Measurements from ENCODE around the gene EGLN1.
"Not testable (repeated sequence)": the region's sequence is repeated elsewhere in the genome, so short reads cannot be mapped to it uniquely, and the experiment has no call there.

DNA sequence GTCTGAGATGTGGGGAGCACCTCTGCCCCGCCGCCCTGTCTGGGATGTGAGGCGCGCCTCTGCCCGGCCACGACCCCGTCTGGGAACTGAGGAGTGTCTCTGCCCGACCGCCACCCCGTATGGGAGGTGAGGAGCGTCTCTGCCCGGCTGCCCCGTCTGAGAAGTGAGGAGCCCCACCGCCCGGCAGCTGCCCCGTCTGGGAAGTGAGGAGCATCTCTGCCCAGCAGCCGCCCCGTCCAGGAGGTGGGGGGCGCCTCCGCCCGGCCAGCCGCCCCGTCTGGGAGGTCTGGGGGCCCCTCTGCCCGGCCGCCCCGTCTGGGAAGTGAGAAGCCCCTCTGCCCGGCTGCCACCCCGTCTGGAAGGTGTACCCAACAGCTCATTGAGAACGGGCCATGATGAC is 32.0 kb upstream of the EGLN1 start:
- TF ChIP-seq, protein P1, sequence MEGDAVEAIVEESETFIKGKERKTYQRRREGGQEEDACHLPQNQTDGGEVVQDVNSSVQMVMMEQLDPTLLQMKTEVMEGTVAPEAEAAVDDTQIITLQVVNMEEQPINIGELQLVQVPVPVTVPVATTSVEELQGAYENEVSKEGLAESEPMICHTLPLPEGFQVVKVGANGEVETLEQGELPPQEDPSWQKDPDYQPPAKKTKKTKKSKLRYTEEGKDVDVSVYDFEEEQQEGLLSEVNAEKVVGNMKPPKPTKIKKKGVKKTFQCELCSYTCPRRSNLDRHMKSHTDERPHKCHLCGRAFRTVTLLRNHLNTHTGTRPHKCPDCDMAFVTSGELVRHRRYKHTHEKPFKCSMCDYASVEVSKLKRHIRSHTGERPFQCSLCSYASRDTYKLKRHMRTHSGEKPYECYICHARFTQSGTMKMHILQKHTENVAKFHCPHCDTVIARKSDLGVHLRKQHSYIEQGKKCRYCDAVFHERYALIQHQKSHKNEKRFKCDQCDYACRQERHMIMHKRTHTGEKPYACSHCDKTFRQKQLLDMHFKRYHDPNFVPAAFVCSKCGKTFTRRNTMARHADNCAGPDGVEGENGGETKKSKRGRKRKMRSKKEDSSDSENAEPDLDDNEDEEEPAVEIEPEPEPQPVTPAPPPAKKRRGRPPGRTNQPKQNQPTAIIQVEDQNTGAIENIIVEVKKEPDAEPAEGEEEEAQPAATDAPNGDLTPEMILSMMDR (IDR thresholded peaks at IDR 0.05) = not testable (repeated sequence)
- not testable (repeated sequence) for TF ChIP-seq POLR2A (IDR thresholded peaks at IDR 0.05)

Data from thyroid gland (tissue), 4 donors.